HepG2 (cell line): ENCODE results near the gene KCNK5. TPM values are rescaled to one million over a fixed set of nuclear protein-coding genes. Genes with fewer than 3 reads are reported as not detected.
A peak's percentile ranks its signal among the peaks of the same experiment; 100 is the strongest.

ENCODE experiments used
- ATAC-seq: fragments of 200-7000 bp; cut with Tn5 transposase; 3 replicates; pipeline ENCODE4 v1.9.1; 2020; ENCODE audit warnings: mild to moderate bottlenecking, moderate library complexity
- BruUV-seq: library from RNA; stranded (reverse); fragments of 400-500 nt; replicated peaks from 2 replicates; lab custom pipeline; 2021; lab: Mats Ljungman, UMichigan
- CTCF ChIA-PET: fragments of 300-600 bp; formaldehyde crosslinking; extraction: SDS; loops from one replicate; lab custom pipeline; 2021; ENCODE audit warnings: low total read pairs, inconsistent platforms, low intra/inter-chr PET ratio; lab: Yijun Ruan, JAX
- POLR2A ChIA-PET: fragments of 350-600 bp; sonication (Branson Sonifier 250); formaldehyde crosslinking; loops from one replicate; lab custom pipeline; 2020; ENCODE audit warnings: antibody characterized with exemption, inconsistent platforms; lab: Yijun Ruan, JAX
- DNase-seq: peaks from one replicate; pipeline ENCODE4 v3.0.0-alpha.2; 2015; ENCODE audit warnings: low spot score
- FAIRE-seq: peaks from 3 replicates; lab custom pipeline; 2011; peaks lifted over from hg19 to GRCh38; lab: Jason Lieb, UNC
- H2AFZ ChIP-seq: one replicate; pipeline ENCODE4 v1.6.1; 2011; ENCODE audit warnings: low read length, inconsistent platforms
- H3K27ac ChIP-seq: fragments of 300-600 bp; 3 replicates; pipeline ENCODE4 v1.8.0; 2011; ENCODE audit warnings: mixed run types, mild to moderate bottlenecking, mixed read lengths, low read length, inconsistent platforms; ENCODE audit not compliant: insufficient read depth; ENCODE audit errors: extremely low read length
- H3K27me3 ChIP-seq, 2 experiments: fragments of 200-600 bp in 1 of 2; 2 replicates in 1 of 2; 3 replicates in 1 of 2; pipeline versions ENCODE4 v1.6.0 to v1.8.0; 2011; ENCODE audit warnings: low read length in 2 of 2, mild to moderate bottlenecking in 2 of 2, moderate library complexity in 2 of 2, inconsistent platforms in 1 of 2; ENCODE audit not compliant: insufficient read depth in 2 of 2, control insufficient read depth in 1 of 2
- H3K36me3 ChIP-seq, 2 experiments: fragments of 200-600 bp in 1 of 2; replicated peaks in 1 of 2; 2 replicates in 1 of 2; 3 replicates in 1 of 2; pipeline versions ENCODE4 v1.5.1 to v1.8.0; 2011; ENCODE audit warnings: low read length in 2 of 2, inconsistent platforms in 1 of 2; ENCODE audit not compliant: insufficient read depth in 2 of 2, control insufficient read depth in 1 of 2
- H3K4me1 ChIP-seq: 2 replicates; pipeline ENCODE4 v1.5.1; 2012; ENCODE audit warnings: low read length, inconsistent platforms; ENCODE audit not compliant: insufficient read depth
- H3K4me2 ChIP-seq: 2 replicates; pipeline ENCODE4 v1.6.0; 2011; ENCODE audit warnings: low read depth, low read length, inconsistent platforms
- H3K4me3 ChIP-seq, 3 experiments: fragments of 200-600 bp in 1 of 3; sonication (generic), shearing (Covaris generic) in 1 of 3; replicated peaks in 1 of 3; 2 replicates each; pipeline ENCODE4 v1.5.1; 2011 to 2016; ENCODE audit warnings: low read length in 3 of 3, inconsistent platforms in 2 of 3, low read depth in 2 of 3, mild to moderate bottlenecking in 2 of 3, control low read depth in 1 of 3, mixed read lengths in 1 of 3; ENCODE audit not compliant: insufficient read depth in 1 of 3
- H3K79me2 ChIP-seq: one replicate; pipeline ENCODE4 v1.6.1; 2011; ENCODE audit warnings: low read length, inconsistent platforms; ENCODE audit not compliant: insufficient read depth
- H3K9ac ChIP-seq: 2 replicates; pipeline ENCODE4 v1.6.0; 2011; ENCODE audit warnings: mild to moderate bottlenecking, low read depth, low read length, inconsistent platforms; ENCODE audit not compliant: insufficient read depth
- H3K9me3 ChIP-seq: 2 replicates; pipeline ENCODE4 v1.5.1; 2012; ENCODE audit warnings: mild to moderate bottlenecking, low read length
- H4K20me1 ChIP-seq: 2 replicates; pipeline ENCODE4 v1.6.0; 2011; ENCODE audit warnings: inconsistent platforms, mild to moderate bottlenecking, low read length, moderate library complexity; ENCODE audit not compliant: insufficient read depth
- ATF1 ChIP-seq: IDR thresholded peaks from 2 replicates; pipeline ENCODE4 v1.6.1; 2016; ENCODE audit warnings: mild to moderate bottlenecking, control low read depth
- BORCS8-MEF2B ChIP-seq: sonication (generic); formaldehyde crosslinking; IDR thresholded peaks from 2 replicates; pipeline ENCODE4 v1.8.0; 2022; ENCODE audit warnings: mild to moderate bottlenecking, missing genetic modification reagents
- ELF3 ChIP-seq: IDR thresholded peaks from 2 replicates; pipeline ENCODE4 v1.6.1; 2016; ENCODE audit warnings: missing genetic modification reagents, missing compliant biosample characterization
- FOXA3 ChIP-seq: IDR thresholded peaks from 2 replicates; pipeline ENCODE4 v1.6.1; 2016; ENCODE audit warnings: missing genetic modification reagents, missing compliant biosample characterization
- KAT7 ChIP-seq: IDR thresholded peaks from 2 replicates; pipeline ENCODE4 v1.6.1; 2018; ENCODE audit warnings: borderline replicate concordance, missing compliant biosample characterization
- MAFF ChIP-seq: IDR thresholded peaks from 2 replicates; pipeline ENCODE4 v1.6.1; 2011; ENCODE audit warnings: low read depth, low read length, improper control_type of control experiment
- MAFG ChIP-seq: sonication (generic); formaldehyde crosslinking; IDR thresholded peaks from 2 replicates; pipeline ENCODE4 v1.5.1; 2020; ENCODE audit warnings: mild to moderate bottlenecking, missing genetic modification reagents
- MAFK ChIP-seq, 2 experiments: IDR thresholded peaks in 1 of 2; conservative IDR thresholded peaks in 1 of 2; 2 replicates each; pipeline ENCODE4 v1.6.1; 2011; ENCODE audit warnings: improper control_type of control experiment in 2 of 2, low read length in 2 of 2
- NFE2L2 ChIP-seq: fragments of 150-350 bp; IDR thresholded peaks from 2 replicates; pipeline ENCODE4 v1.6.1; 2014; ENCODE audit warnings: low read length
- NFKB2 ChIP-seq: sonication (generic); formaldehyde crosslinking; IDR thresholded peaks from 2 replicates; pipeline ENCODE4 v1.4.0; 2020; ENCODE audit warnings: missing genetic modification reagents, borderline replicate concordance
- PTBP1 ChIP-seq: fragments of 200-400 bp; formaldehyde crosslinking; IDR thresholded peaks from 2 replicates; pipeline ENCODE4 v1.6.1; 2018; ENCODE audit warnings: low read length, low read depth; ENCODE audit not compliant: poor library complexity, severe bottlenecking
- RBAK ChIP-seq: sonication (generic); formaldehyde crosslinking; IDR thresholded peaks from 2 replicates; pipeline ENCODE4 v1.5.1; 2020; ENCODE audit warnings: mild to moderate bottlenecking, missing genetic modification reagents
- RFX5 ChIP-seq: IDR thresholded peaks from 2 replicates; pipeline ENCODE4 v1.6.1; 2011; ENCODE audit warnings: low read depth, low read length, improper control_type of control experiment
- ZBTB7B ChIP-seq: sonication (generic); formaldehyde crosslinking; IDR thresholded peaks from 2 replicates; pipeline ENCODE4 v1.4.0; 2020; ENCODE audit warnings: missing genetic modification reagents
- ZNF354B ChIP-seq: sonication (generic); formaldehyde crosslinking; IDR thresholded peaks from 2 replicates; pipeline ENCODE4 v1.8.0; 2022; ENCODE audit warnings: mild to moderate bottlenecking, missing genetic modification reagents
- ZNF430 ChIP-seq: sonication (generic); formaldehyde crosslinking; IDR thresholded peaks from 2 replicates; pipeline ENCODE4 v1.9.0; 2021; ENCODE audit warnings: mild to moderate bottlenecking, missing genetic modification reagents
- ZNF501 ChIP-seq: sonication (generic); formaldehyde crosslinking; IDR thresholded peaks from 2 replicates; pipeline ENCODE4 v1.5.1; 2020; ENCODE audit warnings: mild to moderate bottlenecking, moderate library complexity, missing genetic modification reagents
- ZNF543 ChIP-seq: sonication (generic); formaldehyde crosslinking; IDR thresholded peaks from 2 replicates; pipeline ENCODE4 v1.4.0; 2020; ENCODE audit warnings: mild to moderate bottlenecking, missing genetic modification reagents
- ZNF660 ChIP-seq: sonication (generic); formaldehyde crosslinking; IDR thresholded peaks from 2 replicates; pipeline ENCODE4 v1.5.1; 2020; ENCODE audit warnings: mild to moderate bottlenecking, low read depth, missing genetic modification reagents, borderline replicate concordance
- WGBS: methylation state at CpG from one replicate; pipeline ENCODE4 v1.1.6; 2017; ENCODE audit warnings: low lambda C conversion rate; 5-methylcytosine and 5-hydroxymethylcytosine counted together
- in situ Hi-C: cut with HindIII; loops from 2 replicates; pipeline ENCODE4 v1.10.0; 2017; ENCODE audit warnings: low pct_unique_long_range_greater_than_20kb; ENCODE audit not compliant: extremely low pct_ligation_motif_present
- intact Hi-C: fragments of 100-400 bp; cut with micrococcal nuclease; formaldehyde crosslinking; loops from one replicate; pipeline ENCODE4 v1.10.0; 2022; ENCODE audit not compliant: unreplicated experiment
- polyA plus RNA-seq, 8 experiments: library from polyadenylated mRNA; depleted of rRNA in 3 of 8; stranded (reverse) in 7 of 8; unstranded in 1 of 8; fragments of >200 nt; fragmentation: Illumina TruSeq in 4 of 8; extraction: Trizol in 4 of 8; gene quantifications; 2 replicates each; pipeline versions ENCODE4 v1.2.1 to v1.2.3, GENCODE V29; 2011 to 2016; ENCODE audit warnings: low read depth in 4 of 8, missing spikeins in 1 of 8, mixed read lengths in 1 of 8; ENCODE audit not compliant: insufficient read depth in 1 of 8
- total RNA-seq, 5 experiments: library from RNA; depleted of rRNA; stranded (reverse); fragments of >200 nt; fragmentation: Illumina TruSeq; extraction: Trizol; gene quantifications; 2 replicates each; pipeline ENCODE4 v1.2.3, GENCODE V29; 2016; ENCODE audit warnings: low read depth in 1 of 5
- TF ChIP-seq, protein P1 (sequence below): sonication (generic); formaldehyde crosslinking; IDR thresholded peaks from 2 replicates; pipeline ENCODE4 v1.4.0; 2020; ENCODE audit warnings: low read depth, mild to moderate bottlenecking, missing genetic modification reagents
- TF ChIP-seq, protein P2 (sequence below), 2 experiments: fragments of 450-650 bp in 1 of 2; sonication (generic) in 1 of 2; formaldehyde crosslinking; IDR thresholded peaks; 2 replicates each; pipeline versions ENCODE4 v1.5.0 to v1.8.0; 2020 to 2022; ENCODE audit warnings: mild to moderate bottlenecking in 1 of 2, missing genetic modification reagents in 1 of 2

The KCNK5 gene
- total and polyA plus RNA-seq, 2 of the 13 experiments (the other 11 are each of a cell fraction or from before 2014, with no cell fraction given), result 0.04 TPM; not detected in 1

DNA sequence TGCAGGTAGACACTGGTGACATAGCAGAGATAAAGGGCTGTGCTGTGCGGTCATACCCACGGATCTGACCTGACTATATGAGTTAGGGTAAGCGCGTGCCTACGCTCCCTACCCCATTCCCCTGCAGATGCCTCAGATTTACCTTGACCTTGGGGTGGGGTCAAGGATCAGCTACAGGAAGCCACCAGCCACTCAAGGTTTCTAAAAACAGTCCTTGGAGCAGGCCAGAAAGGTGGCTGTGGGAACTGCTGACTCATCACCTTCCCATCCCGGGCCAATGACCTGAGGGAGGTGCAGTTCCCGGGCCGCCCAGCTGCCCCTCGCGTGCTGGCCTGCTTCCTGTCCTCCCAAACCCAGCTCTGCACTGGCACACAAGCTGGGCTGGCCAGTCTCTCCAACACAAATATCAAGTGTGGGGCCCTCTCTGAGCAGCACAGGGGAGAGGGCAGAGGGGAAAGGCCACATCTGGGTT is 23.0 kb downstream of the KCNK5 start:
- intact Hi-C loops, result no loop called here

DNA sequence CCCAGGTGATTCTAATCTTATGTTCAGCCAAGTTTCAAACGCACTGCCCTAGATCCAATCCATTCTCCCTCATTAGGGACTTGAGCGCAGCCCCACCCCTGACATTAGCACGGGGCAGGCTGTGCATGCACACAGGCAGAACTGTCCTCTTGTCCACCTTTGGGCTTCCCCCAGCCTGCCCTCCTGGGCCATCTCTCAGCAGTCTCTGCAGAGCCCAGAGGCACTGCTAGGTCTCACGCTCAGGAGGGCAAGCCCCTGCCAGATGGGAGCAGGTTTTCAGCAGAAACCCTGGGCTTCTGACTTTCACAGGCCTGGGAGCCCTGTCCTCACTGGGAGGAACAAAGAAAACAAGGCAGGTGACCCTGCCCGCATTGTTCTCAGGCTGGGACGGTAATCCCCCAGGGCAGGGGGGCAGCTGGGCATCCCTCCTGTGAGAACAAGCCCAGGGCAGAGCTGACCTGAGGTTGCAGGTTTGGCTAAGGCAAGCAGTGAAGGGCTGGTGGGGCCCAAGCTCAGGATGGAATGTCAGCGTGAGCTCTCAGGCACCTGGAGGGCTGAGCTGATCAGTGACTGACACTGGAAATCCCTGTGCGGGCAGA is 24.5 kb downstream of the KCNK5 start:
- Histone ChIP-seq H3K4me3 (no peak overlapping the region), H3K4me1 (no peaks in the 10 kb centered on the region), H3K9ac (no peak overlapping the region), H3K4me2 (no peak overlapping the region), H3K27me3 (no peaks in the 10 kb centered on the region; a peak in 2 of 5 replicates), H3K36me3 (no peaks in the 10 kb centered on the region), H3K79me2 (no peaks in the 10 kb centered on the region), H3K9me3 (no peaks in the 10 kb centered on the region), H3K27ac (no peak overlapping the region), H2AFZ (no peak overlapping the region), H4K20me1 (no peaks in the 10 kb centered on the region)
- ATAC-seq (no peak; the same call in 2 of the 3 replicates), FAIRE-seq (no peak), DNase-seq (no peak)
- WGBS, result 51% methylated on average over 5 of the region's 8 CpGs
- ChIA-PET CTCF (no interaction called here), POLR2A (no interaction called here)
- intact Hi-C loops, result no loop called here
- BruUV-seq, result no TSS peak
- in situ Hi-C loops, result no loop called here
- TF ChIP-seq, protein P1, sequence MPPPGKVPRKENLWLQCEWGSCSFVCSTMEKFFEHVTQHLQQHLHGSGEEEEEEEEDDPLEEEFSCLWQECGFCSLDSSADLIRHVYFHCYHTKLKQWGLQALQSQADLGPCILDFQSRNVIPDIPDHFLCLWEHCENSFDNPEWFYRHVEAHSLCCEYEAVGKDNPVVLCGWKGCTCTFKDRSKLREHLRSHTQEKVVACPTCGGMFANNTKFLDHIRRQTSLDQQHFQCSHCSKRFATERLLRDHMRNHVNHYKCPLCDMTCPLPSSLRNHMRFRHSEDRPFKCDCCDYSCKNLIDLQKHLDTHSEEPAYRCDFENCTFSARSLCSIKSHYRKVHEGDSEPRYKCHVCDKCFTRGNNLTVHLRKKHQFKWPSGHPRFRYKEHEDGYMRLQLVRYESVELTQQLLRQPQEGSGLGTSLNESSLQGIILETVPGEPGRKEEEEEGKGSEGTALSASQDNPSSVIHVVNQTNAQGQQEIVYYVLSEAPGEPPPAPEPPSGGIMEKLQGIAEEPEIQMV (CRISPR knock-in tag), result no peak
- TF ChIP-seq, protein P2, sequence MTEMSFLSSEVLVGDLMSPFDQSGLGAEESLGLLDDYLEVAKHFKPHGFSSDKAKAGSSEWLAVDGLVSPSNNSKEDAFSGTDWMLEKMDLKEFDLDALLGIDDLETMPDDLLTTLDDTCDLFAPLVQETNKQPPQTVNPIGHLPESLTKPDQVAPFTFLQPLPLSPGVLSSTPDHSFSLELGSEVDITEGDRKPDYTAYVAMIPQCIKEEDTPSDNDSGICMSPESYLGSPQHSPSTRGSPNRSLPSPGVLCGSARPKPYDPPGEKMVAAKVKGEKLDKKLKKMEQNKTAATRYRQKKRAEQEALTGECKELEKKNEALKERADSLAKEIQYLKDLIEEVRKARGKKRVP (CRISPR knock-in tag; IDR thresholded peaks at IDR 0.05), result no peak
- TF ChIP-seq ELF3 (CRISPR knock-in tag) (no peak), ZNF543 (no peak), NFKB2 (CRISPR knock-in tag) (no peak), ZNF430 (CRISPR knock-in tag) (no peak), MAFG (CRISPR knock-in tag) (no peak), ZBTB7B (CRISPR knock-in tag) (no peak), FOXA3 (no peak), ATF1 (no peak), ZNF501 (CRISPR knock-in tag) (no peak), PTBP1 (no peak), ZNF354B (no peak), ZNF660 (no peak)

More for the DNA sequence above, 23.0 kb downstream of the KCNK5 start:
- H3K36me3 ChIP-seq, result no peaks in the 10 kb centered on the region
- WGBS, result 89% methylated on average over 3 of the region's 10 CpGs
- no peaks in the 10 kb centered on the region for H3K4me1 ChIP-seq
- no peaks in the 10 kb centered on the region for H3K9me3 ChIP-seq
- no peak for DNase-seq
- H3K4me3 ChIP-seq, result no peak overlapping the region
- H3K79me2 ChIP-seq, result no peaks in the 10 kb centered on the region
- H3K27me3 ChIP-seq, result no peaks in the 10 kb centered on the region; a peak in 2 of 5 replicates
- POLR2A ChIA-PET, result no interaction called here
- no peak overlapping the region for H3K9ac ChIP-seq
- TF ChIP-seq MAFF (peak; percentile 99), ZNF543 (no peak), RFX5 (0 out of 2 replicates have a peak, but pooled peaks have one; percentile 54), BORCS8-MEF2B (0 out of 2 replicates have a peak, but pooled peaks have one; percentile 16), KAT7 (CRISPR knock-in tag) (no peak), MAFG (CRISPR knock-in tag) (peak; percentile 80), NFE2L2 (0 out of 2 replicates have a peak, but pooled peaks have one; percentile 21), MAFK (conservative IDR thresholded peaks at IDR 0.05 in 1 of 2, IDR thresholded peaks at IDR 0.05 in 1 of 2; ENCODE audit: low read length in 2 of 2) (peak; percentile 99 to 100), RBAK (CRISPR knock-in tag) (no peak)
- H3K4me2 ChIP-seq, result no peak overlapping the region
- BruUV-seq, result no TSS peak
- in situ Hi-C loops, result no loop called here
- H3K27ac ChIP-seq, result no peak overlapping the region
- FAIRE-seq, result no peak
- ATAC-seq, result 0 out of 3 replicates have a peak, but pooled peaks have one; percentile 16
- CTCF ChIA-PET, result no interaction called here
- no peak overlapping the region for H2AFZ ChIP-seq
- H4K20me1 ChIP-seq, result no peaks in the 10 kb centered on the region
